GM18502 (cell line): Measurements from ENCODE around the gene WWC2.

Source experiments
- ATAC-seq: cut with Tn5 transposase; IDR thresholded peaks from one replicate; pipeline ENCODE4 v1.9.1; 2021; ENCODE audit warnings: mild to moderate bottlenecking; ENCODE audit not compliant: unreplicated experiment, poor library complexity

Gene WWC2

DNA sequence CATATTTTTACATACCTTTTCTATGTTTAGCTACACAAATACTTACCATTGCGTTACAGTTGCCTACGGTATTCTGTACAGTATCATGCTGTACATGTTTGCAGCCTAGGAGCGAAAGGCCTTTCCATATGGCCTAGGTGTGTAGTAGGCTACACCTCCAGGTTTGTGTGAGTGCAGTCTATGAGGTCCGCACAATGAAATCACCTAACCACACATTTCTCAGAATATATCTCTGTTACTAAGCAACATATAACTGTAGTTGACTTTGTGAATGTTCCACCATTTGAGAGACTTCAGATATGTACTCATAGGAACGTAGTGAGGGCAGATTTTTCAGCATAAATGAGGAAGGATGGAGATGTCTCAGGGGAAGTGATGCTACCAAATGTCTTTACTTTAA is 62.6 kb downstream of the WWC2 start:
- no peak for ATAC-seq

DNA sequence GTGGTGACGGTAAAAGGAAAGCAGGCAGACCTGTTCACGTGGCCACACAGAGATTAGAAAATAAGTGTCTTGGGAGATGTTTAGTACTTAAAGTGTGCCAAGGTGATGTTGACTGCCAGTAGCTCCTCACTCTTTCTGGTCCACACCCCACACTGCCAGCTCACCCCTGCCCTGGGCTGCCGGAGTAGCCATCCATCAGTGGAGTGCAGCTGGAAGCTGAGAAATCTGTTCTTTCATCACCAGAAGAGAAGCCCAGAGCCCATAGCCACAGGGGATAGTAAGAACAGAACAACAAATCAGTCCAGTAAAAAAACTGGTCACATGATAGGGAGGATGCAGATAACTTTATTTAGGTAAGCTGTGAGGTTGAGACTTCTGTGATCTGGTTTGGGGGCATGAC is 64.1 kb downstream of the WWC2 start:
- ATAC-seq: no peak

DNA sequence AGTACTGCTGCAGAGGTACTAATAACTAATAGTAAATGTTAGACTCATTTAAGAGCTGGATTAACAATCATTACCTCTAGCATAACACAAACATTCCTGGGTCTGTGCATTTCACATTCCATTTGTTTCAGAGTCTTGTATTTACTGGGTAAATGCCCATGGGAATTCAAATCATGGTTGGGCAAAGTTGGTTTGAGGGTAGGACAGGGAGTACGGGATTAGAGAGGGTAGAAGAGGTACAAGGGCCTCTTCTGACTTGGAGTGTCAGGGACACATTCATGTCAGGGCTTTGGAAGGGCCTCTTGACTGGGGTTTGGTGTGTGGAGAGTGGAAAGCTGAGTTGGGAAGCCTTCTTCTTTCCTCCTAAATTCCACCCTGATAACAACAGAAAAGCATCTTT is 65.9 kb downstream of the WWC2 start:
- ATAC-seq: no peak

DNA sequence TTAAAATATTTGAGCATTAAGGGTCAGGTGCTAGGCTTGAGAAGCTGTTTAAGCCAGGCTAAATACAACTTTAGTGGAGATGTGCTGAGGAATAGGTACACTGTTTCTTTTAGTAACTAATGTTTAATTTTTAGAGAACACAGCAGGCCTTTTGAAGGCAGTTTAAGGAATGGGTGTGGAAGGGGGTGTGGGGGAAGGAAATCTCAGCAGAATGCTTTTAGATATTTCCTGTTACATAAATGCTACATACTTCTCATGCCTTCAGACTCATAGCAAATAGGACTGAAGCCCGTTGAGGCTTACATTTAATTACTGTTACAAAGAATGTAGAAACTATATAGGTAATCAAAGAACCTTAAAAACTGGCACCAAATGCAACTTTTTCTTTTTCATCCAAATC is 66.3 kb downstream of the WWC2 start:
- no peak for ATAC-seq

DNA sequence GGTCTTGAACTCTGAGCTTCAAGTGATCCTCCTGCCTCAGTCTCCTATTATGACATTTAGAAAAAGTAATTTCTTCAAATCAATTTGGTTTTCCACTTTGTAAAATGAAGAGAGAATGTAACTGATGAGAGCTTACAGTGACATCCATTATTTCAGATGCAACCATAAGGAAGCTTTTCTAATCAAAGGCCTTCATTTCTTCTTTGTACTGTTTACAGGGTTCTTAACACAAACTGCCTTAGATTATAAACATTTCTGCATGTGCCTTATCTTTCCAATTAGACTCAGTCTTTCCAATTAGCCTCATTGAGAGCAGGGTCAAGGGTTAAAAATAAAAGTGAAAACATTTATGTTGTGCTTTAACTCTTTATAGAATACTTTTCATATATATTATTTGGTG is 71.8 kb downstream of the WWC2 start:
- no peak for ATAC-seq

DNA sequence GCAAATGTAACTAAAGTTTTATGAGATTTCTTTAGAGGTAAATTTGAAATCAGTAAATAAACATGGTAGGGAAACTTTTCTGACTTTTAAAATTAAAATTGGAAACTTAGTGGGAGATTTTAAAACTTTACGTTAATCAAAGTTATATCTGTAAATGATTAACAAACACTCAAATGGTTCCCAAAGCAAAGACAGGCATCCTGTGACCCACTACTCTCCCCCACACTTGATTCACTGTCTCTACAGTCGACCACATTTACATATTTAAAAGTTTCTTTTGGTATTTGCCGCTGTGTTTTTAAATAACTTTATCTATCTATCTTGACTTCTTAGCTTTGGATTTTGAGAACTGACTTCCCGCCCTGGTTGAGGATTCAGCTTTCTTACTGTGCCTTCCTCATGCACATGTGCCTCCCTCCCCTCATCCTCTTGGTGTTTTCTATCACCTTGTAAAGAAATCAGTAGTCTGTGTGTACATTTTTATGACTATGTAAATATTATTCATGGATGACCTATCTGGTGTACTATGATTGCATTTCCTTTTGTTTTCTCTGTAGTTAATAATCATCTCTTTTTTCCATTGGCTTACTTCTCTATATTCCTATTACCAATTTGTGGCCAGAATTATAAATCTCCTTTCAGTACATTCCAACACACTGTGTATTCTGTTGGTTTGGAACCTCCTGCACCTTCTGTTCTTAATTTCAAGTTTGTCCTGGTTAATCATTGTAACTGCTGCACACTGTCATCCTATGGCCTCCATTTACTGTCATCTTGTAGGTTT is 72.6 kb downstream of the WWC2 start:
- no peak for ATAC-seq

DNA sequence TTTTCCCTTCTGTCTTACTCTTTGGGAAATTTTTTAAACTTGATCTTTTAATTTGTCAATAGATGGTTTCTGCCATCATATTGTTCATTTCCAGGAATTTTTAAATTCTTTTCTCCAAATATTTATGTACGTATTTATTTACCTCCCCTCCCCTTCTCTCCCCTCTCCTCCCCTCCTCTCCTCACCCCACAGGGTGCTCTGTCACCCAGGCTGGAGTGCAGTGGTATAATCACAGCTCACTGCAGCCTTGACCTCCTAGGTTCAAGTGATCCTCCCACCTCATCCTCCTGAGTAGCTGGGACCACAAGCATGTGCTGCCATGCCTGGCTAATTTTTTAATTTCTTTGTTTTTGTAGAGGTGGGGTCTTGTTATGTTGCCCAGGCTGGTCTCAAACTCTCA is 73.8 kb downstream of the WWC2 start:
- no peak for ATAC-seq

DNA sequence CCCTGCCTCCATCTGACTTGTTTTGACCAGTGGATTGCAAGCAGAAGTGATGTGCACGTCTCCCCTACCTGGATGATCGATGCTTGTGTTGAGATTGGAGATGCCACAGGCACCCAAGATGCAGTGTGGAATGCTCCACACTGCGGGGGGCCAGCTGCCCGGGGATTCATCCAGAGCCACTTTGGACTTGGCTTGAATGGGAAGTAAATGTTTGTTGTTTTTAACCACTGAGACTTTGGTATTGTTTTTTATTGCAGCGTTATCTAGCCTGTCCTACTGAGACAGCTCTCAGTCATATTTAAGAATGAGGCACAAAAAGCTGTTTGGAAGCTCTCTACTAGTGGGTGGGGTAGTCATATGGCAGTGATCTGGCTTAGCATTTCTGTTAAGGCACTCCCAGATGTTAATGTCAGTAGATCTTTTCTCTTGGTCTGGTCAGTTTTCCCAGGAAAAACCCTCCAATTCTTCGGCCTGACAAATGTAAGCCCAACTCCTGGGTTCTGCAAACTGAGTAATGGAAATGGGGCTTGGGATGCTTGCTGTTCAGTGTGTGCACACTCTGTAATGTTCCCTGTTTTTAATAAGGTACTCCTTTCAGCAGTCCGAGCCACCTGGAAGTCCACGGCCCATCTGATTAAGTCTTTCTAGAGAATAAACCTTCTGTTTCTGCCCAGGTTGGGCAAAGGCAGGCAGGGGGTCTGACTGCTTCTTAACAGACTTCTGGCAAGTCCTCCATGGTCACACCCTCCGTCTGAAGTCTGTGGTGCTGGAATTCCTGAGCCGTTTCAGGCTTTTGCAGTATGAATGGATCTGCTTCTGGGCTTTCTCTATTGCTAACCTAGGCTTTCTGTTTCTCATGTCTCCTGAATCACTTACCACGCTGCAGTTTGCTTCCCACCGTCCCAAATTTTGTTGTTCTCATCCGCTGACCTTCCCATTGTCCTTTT is 74.8 kb downstream of the WWC2 start:
- ATAC-seq: no peak

DNA sequence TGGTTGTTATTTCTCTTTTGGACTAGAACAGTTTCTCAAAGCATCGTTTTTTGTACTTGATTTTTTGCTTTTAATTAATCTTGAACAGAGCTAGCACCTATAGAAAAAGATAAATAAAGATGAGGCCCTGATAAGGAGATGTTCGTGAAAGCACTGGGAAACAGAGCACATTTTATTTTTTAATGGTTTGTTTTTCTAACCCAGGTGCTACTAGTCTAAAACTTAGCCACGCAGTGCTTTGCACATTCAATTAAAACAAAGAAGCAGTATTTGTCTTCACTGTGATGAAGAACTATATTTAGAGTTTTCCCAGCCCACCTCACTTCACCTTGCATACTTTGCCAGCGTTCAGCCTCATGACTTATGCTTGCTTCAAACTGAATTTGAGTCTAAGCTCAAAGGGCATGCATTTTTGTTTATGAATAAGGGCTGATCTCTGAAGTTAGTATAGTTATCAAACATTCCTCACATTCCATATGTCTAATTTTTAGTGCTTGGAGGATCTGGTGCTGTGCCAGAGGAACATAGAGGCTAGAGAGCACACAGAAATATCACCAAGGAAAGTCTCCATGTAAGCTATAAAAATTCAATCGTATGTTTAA is 76.7 kb downstream of the WWC2 start:
- ATAC-seq: no peak

DNA sequence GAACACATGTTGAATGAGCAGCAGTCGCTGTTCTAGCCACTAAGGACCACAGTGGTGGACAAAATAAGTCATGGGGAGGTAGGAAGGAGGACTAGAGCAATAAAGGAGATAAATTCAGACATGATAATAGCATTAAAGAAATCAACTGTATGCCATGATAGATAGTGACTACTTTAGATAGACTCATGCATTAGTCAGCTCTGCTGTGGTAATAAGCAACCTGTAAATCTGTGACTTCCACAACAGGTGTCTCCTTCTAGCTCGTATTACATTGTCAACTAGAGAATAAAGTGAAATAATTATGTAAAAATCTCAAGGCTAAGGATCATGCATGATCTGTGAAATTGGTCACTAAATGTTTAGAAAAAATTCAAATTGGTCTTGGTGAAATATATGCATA is 77.9 kb downstream of the WWC2 start:
- ATAC-seq: no peak

DNA sequence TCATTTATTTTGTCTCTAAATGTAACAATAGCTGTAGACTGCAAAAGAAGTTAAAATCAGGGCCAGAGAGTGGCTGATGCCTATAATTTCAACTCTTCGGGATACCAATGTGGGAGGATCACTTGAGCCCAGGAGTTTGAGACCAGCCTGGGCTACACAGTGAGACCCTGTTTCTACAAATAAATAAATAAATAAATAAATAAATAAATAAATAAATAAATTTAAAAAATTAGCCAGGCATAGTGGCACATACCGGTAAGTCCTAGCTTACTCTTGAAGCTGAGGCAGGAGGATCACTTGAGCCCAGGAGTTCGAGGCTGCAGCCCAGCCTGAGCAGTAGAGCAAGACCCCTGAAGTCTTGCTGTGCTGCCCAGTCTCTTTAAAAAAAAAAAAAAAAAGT is 79.1 kb downstream of the WWC2 start:
- no peak for ATAC-seq

DNA sequence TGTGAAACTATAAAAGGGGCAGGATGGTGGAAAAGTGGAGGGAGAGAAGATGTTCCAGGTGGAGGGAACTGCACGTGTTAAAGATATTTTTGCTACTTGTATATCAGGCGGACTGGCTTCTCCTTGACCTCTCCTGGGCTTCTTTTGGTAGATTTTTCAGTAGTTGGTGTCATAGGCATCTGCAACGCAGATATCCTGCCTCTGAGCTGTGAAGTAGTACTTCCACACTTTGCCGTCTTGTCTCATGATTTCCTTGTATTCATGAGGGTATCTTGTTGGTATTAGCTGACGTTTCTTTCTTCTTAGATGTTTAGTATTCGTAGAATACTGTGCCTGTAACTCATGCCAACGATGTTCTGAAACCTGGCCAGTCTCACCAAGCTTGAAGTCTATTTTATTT is 81.0 kb downstream of the WWC2 start:
- ATAC-seq: no peak

DNA sequence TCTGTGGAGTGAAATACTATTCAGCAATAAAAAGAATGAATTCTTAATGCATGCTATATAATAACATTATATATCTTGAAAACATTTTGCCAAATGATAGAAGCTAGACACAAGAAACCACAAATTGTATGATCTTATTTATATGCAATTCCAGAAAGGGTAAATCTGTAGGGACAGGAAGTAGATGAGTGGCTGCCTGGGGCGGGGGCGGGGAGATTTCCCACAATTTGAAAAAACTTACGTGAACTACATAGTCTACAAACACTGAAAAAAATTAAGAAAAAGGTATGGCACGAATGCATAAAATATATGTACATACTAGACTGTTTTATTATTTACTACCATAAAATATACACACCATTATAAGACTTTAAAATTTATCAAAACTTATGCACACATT is 81.6 kb downstream of the WWC2 start:
- no peak for ATAC-seq

DNA sequence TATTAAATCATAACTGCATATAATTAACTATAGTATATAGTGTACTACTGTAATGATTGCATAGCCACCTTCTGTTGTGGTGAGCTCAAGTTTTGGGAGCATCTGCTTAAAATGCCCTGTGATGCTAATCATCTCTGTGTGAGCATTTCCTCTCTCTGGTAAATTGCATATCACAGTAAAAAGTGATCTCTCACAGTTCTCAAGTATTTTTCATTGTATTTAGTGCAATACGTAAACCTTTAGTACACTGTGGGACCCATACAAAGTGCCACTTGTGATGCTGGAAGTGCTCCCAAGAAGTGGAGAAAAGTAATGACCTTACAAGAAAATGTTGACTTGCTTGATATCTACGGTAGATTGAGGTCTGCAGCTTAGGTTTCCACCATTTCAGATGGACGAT is 82.0 kb downstream of the WWC2 start:
- ATAC-seq: no peak

DNA sequence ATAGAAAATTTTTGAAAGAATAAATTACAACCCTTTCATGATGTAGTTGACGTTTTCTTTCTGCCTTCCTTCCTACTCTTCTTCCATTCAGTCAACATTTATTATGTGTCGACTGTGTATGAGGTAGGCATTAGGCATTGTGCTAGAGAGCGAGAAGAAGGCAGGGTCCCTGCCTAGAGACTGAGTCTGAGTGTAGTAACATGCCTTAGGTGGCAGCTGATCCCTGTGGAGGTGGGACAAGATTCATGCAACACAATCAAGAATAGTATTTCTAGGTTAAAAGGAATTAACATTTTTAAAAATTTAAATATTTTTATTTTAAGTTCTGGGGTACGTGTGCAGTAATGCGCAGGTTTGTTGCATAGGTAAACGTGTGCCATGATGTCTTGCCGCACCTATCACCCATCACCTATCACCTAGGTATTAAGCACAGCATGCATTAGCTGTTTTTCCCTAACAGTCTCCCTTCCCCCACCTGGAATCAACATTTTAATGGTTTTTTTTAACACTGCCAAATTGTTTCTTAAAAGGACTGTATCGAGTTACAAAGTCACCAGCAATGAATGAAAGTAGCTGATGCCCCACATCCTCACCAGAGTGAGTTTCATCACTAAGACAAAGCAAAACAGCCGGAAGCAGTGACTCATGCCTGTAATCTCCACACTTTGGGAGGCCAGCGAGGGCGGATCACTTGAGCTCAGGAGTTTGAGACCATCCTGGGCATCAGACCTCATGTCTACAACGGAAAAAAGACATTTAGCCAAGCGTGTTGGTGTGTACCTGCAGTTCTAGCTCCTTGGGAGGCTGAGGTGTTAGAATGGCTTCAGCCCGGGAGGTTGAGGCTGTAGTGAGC is 84.0 kb downstream of the WWC2 start:
- no peak for ATAC-seq

DNA sequence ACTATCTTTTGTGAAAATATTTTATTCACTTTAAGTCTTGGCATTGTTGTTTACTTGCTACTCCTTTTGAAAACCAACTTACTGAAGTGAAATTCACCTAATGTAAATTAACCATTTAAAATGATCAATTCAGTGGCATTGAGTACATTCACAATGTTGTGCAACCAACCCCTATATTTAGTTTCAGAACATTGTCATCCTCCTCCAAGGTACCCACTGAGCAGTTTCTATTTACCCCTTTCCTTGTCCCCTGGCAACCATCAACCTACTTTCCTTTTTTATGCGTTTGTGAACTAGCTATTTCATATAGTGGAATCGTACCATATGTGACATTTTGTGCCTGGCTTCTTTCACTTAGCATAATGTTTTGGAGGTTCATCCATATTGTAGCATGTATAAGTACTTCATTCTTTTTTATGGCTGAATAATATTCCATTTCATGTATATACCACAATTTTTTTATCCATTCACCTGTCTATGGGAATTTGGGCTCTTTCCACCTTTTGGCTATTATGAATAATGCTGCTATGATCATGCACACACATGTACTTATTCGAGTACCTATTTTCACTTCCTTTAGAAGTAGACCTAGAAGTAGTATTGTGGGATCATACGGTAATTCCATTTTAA is 85.0 kb downstream of the WWC2 start:
- no peak for ATAC-seq

DNA sequence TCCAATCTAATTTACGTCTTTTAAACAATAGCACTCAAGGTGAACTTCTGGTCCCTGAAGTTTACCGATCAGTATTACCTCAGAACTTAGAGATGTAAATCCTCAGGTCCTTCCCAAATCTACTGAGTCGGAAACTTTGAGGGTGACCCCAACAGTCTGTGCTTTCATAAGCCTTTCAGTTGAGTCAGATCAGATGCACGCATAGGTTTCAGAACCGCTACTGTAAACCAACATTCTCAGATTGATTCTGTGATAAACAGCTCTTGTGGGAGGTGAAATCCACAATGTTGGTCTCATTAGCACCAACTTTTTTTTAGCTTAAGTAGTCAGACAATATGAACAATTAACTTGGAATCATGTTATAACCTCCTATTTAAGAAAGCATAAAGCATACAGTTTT is 86.0 kb downstream of the WWC2 start:
- ATAC-seq: peak; percentile 89

DNA sequence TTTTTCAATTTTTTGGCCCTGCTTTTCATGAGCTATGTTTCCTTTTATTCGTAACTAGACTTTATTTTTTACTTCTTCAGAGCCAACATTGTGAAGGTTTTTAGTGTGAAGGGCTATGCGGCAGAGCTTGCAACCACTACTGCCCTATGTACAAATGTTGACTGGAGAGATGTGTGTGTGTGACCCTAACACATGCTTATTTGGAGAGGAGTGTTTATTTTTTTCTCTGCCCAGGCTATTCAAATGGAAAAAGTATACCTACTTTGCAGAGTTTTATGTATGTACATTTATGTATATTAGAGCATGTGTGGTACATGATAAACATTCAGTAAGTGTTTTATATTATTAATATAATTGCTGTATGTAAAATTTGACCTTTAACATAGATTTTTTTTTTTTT is 86.5 kb downstream of the WWC2 start:
- no peak for ATAC-seq

DNA sequence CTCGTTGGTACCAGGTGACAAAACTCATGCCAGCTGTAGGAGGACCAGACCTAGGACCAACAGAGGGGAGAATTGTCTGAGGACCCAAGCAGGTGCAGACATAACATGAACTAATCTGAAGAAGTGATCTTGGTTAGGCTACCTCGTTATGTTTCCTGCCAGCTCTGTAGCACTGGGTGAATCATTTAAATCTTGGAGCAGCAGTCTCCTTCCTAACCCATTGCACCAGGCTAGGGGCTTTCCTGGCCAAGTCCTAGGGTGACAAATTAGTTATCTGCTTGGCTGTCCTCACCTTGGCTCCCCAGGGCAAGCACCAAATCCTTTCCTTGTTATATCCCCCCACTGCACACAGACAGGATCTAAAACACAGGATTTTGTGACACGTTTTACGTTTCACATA is 87.8 kb downstream of the WWC2 start:
- ATAC-seq: no peak
